ENCODE data around the gene HIBADH.

GRCh38 chr7:27652518-27652917 lies 10.2 kb downstream of the HIBADH start:
- TF ChIP-seq CTCF (IDR thresholded peaks at IDR 0.05; ENCODE audit: insufficient read depth, low read length) (no peak), REST (IDR thresholded peaks at IDR 0.05; ENCODE audit: insufficient replicate concordance, low read depth) (no peak), POLR2AphosphoS5 (IDR thresholded peaks at IDR 0.05; ENCODE audit: low read depth) (no peak)
